ENCODE measurements around the gene SAMD4B. TPM values are rescaled to one million over a fixed set of nuclear protein-coding genes. Genes with fewer than 3 reads are reported as not detected.
"Not testable (repeated sequence)": the region's sequence is repeated elsewhere in the genome, so short reads cannot be mapped to it uniquely, and the experiment has no call there.

SAMD4B gene
- total RNA-seq, 1 donor from 2014 or later, result 104 TPM

DNA sequence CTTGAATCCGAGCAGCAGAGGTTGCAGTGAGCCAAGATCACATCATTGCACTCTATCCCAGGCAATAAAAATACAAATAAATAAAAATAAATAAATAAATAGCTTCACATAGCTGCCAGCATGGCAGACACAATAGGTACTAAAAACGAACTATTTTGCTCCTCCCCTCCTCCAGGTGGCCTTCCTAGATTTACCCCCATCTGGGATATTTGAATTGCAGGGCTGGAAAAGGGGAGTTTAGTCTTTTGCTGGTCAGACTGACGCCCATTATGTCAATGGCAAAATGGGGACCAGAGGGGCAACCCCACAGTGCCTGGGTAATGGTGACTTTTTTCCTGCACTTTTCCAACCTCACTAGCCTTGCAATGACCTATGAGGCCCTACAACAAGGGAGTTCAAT, 5.7 kb upstream of the SAMD4B start:
- DNase-seq (ENCODE audit: low spot score), result no peak

DNA sequence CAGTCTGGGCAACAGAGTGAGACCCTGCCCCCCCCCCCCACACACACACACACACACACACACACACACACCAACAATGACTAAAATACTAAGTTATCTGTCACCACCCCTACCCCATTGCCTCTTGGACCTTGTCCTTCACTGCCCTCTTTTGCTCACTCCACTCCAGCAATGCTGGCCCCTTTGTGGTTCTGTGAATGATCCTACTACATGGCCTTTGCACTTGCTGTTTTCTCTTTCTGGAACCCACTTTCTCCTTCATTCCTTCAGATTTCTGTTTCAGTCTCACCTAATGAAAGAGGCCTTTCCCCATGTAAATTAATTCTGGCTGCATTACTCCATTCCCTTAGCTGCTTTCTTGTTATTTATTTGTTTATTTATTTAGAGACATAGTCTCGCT, 2.5 kb upstream of the SAMD4B start:
- no peak for DNase-seq (ENCODE audit: low spot score)

DNA sequence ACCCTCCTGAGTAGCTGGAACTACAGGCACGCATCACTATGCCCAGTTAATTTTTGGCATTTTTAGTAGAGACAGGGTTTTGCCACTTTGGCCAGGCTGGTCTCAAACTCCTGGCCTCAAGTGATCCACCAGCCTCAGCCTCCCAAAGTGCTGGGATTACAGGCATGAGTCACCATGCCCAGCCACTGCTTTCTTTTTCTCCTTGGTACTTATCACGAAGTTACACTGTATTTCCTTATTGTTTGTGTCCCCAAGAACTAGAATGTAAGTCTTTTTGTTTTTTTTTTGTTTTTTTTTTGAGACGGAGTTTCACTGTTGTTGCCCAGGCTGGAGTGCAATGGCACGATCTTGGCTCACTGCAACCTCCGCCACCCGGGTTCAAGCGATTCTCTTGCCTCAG, 2.1 kb upstream of the SAMD4B start:
- not testable (repeated sequence) for DNase-seq (ENCODE audit: low spot score)

DNA sequence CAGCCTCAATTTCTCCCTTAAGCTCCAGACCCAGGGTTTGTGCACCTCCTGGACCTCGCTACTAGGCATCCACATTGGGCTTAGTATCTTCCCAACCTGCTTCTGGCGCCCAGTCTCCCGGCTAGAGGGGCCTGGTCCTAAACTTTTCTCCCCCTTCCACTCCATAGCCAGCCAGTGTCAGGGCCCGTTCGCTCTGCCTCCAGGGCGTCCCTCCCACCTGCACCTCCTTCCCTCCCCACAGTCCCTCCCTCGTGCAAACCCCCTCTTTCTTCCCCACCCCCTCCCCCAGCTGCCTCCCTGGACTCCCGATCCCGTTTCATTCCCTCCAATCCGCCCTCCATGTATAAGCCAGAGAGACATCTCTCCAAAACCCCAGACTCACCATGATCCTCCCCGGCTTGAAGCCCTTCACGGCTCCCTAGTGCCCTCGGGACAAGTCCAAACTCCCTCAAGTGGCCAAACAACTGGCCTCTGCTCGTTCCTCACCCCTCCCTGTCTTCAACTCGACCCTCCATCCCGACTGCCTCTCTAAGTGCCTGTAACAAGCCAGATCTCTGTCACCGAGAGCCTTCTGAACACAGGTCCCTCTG, 997 bp upstream of the SAMD4B start:
- DNase-seq (ENCODE audit: low spot score), result no peak

DNA sequence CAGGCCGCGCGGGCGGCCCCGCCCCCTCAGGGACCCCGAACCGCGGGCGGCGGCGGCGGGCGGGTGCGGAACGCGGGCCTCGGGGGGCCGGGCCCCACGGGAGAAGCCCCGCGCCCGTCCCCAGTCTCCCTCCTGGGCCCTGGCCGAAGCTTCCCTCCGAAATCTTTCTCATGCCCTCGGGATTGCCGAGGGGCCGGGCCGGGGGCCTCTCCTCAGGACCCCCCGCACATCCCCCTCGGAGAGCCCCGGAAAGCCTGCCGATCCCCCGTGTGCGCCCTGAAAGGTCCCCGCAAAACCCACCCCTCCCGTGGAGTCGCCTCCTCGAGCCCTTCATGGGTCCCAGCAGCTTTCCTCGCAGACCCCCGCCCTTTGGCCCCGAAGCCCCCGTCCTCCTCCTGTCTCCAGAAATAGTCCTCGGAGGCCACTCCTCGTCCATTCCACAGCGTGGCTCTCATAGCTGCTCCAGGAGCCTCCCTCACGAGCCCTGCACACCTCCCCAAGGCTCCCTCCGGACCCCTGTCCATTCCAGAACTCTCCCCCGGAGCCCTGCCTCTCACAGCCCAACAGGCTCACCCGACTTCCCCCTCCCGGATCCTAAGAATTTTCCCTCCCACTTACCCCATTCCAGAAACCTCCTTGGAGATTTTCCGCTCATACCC, 555 bp downstream of the SAMD4B start:
- DNase-seq (ENCODE audit: low spot score), result no peak

DNA sequence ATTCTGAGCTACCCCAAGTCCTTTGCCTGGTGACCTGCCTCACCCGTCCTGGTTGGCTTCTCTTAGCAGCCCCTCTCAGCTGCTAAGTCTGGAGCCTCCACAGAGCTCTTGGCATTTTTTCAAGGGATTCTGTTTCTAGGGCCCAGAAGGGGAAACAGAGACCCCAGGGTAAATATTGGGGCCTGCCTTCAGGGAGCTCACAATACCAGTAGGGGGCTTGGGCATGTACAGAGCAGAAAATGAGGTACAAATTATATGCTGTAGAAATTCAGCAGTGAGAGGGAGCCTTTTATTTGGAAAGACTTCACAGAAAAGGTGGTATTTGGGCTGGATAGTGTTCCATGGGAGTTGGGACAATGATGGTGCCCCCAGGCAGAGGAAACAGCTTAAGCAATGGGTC, 3.7 kb downstream of the SAMD4B start:
- no peak for DNase-seq (ENCODE audit: low spot score)

DNA sequence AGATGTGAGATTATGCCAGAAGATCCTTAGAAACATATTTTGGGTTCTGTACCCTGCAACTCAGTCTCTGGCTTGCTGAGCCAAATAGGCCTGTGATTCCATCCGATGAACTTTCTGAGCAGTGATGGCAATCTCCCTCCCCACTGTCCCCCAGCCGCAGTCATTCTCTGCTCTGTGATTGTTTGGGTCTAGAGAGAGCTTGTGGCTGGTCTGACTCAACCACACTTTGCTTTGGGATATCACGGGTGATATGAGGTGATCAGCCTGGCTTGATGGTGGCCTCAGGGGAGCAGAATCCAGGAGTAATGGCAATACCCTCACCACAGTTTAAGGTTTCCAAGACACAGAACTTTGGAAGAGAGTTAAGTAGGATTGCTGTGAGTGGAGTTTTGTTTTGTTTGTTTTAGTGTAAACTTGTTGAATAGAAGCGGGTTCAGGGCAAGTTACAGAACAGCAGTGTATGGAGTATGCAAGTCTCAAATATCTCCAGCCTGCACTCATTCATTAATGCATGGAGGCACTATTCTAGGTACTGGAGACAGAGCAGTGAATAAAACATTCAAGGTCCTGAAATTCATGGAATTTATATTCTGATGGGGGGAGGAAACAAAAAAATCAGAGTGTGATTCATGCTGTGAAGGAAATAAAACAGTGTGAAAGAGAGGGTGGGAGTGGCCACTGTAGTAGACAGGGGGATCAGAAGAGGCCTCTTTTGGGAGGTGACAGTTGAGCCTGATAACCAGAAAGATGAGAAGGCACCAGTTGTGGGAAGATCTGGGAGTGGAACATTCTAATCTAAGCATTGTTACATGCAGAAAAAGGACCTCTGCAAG, 5.3 kb downstream of the SAMD4B start:
- DNase-seq (ENCODE audit: low spot score), result no peak

DNA sequence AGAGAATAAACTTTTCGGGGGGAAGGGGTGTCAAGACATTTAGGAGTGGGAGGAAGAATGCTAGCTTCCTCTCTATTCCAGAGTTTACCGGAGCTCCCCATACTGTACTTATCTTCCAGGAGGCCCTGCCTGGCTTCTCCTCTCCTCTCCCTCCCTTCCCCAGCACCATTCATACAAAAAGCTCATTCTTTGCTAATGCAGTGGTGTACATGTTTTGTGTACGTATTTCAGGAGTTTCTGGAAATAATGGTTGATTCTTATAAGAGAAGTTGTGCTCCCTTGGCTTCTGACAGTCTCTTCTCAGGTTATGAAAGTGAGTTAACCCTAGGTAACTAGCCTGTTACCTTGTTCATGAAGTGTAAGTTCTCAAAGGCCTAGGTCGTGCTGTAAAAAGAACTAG, 7.1 kb downstream of the SAMD4B start:
- no peak for DNase-seq (ENCODE audit: low spot score)

DNA sequence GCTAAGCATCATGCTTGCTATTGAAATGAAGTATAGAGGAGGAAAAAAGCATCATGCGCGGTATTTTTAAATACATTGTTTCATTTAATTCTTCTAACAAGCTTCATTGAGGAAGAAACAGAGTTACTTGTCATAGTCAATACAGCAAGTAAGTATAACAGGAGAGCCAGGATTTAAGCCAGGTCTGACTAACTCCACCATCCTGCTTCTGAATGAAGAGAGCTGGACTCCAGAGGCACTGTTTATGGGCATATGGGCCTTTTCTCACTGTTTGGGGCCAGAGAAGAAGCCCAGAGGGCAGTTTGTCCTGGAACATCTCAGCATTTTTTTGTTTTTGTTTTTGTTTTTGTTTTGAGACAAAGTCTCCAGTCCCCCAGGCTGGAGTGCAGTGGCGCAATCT, 7.9 kb downstream of the SAMD4B start:
- no peak for DNase-seq (ENCODE audit: low spot score)

DNA sequence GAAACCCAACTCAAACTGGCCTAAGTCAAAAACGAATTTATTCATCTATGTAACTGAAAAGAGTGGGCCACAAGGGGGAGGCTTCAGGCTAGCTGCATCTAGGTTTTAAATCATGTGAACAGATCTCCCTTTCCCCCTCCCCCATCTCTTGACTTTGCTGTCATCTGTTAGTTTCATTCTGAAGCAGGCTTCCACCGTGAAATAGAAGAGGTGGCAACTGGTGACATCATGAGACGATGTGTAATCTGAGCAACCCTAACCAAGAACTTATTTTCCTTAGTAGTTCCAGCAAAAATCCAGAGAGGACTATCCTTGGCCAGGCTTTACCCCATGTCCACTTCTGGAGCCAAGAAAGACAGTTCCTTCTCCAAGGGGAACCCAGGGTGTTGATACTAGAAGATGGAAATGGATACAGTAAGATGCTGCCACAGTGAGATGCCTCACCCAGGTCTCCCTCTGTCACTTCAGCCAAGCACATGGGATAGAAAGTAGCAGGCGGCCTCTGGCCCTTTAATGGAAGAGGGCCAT, 9.4 kb downstream of the SAMD4B start:
- DNase-seq (ENCODE audit: low spot score), result no peak

DNA sequence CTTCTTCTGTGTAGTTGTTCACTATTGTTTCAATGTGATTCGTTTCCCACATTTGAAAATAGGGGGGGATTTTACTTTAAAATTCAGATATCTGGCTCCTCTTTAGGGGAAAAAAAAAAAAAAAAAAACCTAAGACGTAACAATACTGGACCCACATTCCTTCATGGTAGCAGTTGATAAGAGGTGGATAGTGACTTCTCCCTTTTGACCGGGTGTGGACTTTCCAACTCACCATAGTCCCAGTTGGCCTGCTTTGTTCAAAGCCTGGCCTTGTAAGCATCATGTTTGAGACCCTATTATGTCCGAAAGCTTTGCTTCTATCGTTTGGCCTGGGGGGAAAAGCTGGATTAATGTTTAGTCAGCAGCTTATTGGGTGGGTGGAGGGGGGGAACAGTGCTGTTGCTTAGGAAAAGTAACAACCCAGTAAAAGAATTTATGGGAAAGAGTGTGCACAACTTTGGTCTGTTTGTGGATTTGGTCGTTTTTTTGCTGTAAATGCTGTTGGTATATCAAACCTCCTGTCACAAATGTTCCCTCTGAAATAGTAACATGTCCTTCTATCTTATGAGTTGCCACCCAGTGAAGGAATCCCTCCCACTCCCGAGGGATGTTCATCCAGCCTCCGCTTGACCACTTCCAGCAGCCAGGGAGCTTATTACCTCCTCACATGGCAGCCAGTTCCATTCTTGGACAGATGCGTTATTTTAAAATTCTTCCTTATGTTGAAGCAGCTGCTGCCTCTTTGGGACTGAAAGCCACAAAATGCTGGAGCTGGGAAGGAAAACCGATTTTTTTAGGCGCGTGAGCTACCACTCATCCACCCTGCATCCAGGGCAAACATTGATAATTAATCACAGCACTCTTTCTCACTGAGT, 10.4 kb downstream of the SAMD4B start:
- no peak for DNase-seq (ENCODE audit: low spot score)

DNA sequence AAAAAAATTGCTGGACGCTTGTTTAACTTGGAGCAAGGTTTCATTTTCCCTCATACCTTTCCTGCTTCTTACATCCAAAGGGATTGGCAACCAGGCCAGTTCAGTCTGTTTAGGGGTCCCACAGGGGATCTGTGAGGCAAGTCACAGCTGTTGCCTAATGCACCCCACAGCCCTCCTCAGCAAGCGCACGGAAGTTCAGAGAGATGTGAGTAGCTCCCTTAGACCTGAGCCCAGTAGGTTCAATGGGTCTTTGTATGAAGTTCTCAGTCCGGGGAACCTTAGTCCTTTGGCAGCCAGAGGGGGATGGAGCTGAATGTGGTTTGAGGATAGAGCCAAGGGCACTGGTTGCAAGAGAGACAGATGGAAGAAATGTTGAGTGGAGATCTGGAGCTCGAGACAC, 13.0 kb downstream of the SAMD4B start:
- no peak for DNase-seq (ENCODE audit: low spot score)

DNA sequence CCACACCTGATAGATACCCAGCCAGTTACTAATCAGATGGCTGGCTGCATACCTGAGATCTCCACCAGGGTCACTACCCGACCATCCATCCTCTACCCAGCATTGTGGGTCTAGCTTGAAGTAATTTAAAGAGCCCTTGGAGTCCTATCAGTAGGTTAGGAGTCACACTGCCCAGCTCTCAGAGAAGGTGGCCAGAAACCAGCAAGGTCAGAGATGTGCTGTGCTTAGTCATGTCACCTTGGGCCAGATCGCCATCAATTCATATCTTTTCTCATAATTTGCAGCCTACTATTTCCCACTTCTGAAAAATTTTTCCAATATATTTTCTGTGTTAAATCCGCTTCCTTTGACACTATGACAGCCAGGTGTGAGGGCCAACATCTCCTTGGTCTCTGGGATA, 13.9 kb downstream of the SAMD4B start:
- no peak for DNase-seq (ENCODE audit: low spot score)

DNA sequence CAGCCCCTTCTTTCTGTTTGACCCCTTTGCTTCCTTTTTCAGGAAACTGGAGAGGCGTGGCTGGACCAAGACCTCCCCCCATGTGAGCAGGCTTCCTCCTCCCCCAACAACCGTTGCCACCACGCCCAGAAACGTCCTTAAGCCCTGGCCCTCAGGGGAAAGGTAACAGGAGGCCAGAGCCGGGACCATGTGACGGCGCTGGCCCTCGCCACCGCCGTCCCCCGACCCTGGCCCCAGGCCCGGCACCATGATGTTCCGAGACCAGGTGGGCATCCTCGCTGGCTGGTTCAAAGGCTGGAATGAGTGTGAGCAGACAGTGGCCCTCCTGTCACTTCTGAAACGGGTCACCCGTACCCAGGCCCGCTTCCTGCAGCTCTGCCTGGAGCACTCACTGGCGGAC, 14.4 kb downstream of the SAMD4B start:
- no peak for DNase-seq (ENCODE audit: low spot score)

DNA sequence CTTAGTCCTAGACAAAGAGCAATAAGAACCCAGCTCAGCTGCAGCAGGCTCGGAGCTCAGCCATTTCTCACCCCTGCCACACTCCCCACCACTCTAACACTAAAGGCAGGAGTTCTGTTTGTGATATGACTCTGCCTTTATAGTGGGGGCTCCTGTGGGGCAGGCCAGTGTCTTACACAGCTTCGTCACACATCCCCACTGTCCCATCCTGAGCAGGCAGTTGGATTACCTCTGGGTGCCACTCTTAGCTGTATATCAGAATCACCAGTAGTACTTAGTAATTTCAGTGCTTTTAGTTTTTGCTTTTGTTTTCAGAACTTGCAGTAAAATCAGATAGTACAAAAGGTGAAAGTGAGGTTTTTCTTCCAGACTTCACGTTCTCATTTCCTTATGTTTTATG, 16.8 kb downstream of the SAMD4B start:
- DNase-seq (ENCODE audit: low spot score), result no peak

DNA sequence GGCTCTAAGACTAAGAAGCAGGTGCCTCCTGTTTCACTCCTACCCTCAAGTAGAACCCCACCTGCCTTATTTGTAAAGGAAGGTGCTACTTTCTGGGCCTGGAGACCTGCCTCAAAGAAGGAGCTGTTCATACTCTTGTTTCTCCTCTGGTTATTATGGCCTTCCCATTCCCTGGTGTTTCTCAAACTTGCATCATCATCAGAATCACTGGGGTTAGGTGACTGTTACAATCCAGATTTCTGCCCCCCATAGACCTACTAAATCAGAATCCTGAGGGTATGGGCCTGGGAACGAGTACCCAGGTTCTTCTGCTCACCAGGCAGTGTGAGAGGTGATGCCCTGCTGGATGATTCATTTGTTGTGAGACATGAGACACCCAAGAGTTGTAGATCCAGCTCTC, 18.4 kb downstream of the SAMD4B start:
- DNase-seq (ENCODE audit: low spot score), result no peak

DNA sequence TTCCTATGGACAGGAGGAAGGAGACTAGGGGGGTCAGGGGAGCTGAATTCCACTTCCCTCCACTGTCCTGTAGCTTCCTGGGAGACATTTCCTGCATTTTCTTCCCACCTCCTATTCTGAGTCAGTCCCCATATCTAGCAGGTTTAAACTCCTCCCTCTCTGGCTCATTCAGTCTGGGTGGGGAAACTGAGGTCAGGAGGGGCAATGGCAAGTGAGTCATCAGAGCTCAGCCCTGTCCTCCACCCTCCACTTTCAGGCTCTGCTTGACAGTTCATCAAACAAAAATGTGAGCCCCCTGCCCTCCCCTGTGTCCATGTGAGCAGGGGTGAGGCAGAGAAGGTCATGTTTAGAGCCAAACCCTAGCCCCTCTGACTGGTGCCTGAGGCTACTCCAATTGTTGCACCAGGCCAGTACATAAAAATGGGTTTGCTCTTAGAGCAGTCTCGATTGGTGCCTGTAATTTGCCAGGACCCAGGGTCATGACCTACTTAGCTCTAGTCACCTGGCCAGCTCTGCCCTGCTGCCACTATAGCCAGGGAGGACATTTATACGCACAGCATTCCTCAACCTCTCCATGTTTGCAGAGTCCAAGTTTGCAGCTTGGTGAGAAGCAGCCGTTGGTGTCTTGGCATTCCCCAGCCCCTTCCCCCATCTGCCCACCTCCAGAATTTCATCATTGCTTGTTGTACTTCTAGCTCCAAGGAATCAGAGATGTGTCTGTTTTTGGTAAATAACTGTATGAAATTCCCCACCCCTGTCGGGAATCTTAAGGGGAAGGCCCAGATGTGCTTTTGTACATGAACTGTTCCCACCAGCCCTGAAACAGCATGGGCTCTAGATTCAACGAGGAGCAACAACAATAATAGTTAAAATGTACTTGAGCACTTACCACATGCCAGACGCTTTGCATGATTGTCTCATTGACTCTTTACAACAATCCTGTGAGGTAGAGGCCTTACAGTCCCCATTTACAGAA, 20.7 kb downstream of the SAMD4B start:
- no peak for DNase-seq (ENCODE audit: low spot score)

DNA sequence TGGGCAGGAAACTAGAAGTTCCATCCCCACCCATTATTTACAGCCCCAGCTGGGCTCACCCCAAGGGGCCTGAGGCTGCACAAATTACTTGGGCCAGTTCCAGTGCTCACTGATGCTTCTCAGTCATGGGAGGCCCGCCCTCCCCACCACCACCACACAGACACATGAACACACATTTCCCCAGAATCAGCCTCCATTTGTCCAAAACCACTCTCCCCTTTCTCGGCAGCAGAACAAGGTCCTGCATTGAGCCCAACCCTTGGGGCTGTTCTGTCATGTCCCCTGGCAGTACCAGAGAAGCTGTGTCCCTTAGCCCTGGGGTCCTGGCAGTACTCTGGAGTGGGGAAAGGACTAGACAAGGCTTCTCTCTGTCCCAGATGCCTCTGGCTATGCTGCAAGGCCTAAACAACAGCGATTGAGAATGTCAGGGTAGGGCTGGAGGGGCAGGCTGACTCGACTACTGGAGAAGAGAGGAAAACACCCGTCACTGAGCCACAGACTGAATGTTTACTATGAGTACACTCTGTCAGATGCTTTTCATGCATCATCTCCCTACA, 21.8 kb downstream of the SAMD4B start:
- no peak for DNase-seq (ENCODE audit: low spot score)

DNA sequence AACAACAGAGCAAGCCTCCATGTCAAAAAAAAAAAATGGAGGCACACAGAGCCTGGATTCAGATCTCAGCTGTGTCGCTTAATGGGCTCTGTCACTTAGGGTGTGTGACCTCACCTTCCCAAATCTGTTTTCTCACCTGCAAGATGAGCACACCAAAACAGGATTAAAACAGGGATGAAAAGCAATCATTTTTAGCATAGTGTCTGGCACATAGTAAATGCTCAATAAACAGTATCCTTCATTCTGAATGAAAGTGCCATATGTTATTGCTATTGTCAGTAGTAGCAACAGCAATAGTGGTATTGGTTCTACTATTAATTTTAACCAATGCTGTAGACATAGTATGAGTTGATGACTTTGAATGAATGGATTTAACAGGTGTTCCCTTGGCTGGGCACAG, 23.3 kb downstream of the SAMD4B start:
- no peak for DNase-seq (ENCODE audit: low spot score)

DNA sequence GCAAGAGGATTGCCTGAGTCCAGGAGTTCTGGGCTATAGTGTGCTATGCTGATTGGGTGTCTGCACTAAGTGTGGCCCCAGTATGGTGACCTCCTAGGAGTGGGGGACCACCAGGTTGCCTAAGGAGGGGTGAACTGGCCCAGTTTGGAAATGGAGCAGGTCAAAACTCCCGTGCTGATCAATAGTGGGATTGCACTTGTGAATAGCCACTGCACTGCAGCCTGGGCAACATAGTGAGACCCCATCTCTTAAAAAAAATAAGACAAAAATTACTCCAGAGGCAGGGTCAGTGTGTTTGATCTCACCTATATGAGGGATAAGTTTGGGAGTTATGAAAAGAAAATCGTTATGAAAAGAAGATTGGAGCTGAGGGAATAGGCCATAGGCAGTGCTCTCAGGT, 27.0 kb downstream of the SAMD4B start:
- DNase-seq (ENCODE audit: low spot score), result no peak
